Measurements from ENCODE around the gene FAM171A2. TPM values are rescaled to one million over a fixed set of nuclear protein-coding genes. Genes with fewer than 3 reads are reported as not detected.

Gene FAM171A2
- total RNA-seq, 1 donor from 2014 or later: 15.0 TPM

- DNase-seq (ENCODE audit: low read depth): no peak
- no peak overlapping the region for H3K4me3 ChIP-seq (ENCODE audit: low read depth, low read length)
- no peak for TF ChIP-seq CTCF (conservative IDR thresholded peaks at IDR 0.05; ENCODE audit: low read depth, low read length)
These were observed 42.2 kb downstream of the FAM171A2 start for GRCh38 chr17:44321246-44322120.

- no peak for TF ChIP-seq CTCF (conservative IDR thresholded peaks at IDR 0.05; ENCODE audit: low read depth, low read length)
- no peak for DNase-seq (ENCODE audit: low read depth)
- no peak overlapping the region for H3K4me3 ChIP-seq (ENCODE audit: low read depth, low read length)
These were observed 43.6 kb downstream of the FAM171A2 start for GRCh38 chr17:44320066-44320465.

- H3K4me3 ChIP-seq (ENCODE audit: low read depth, low read length): no peak overlapping the region
- no peak for DNase-seq (ENCODE audit: low read depth)
- no peak for TF ChIP-seq CTCF (conservative IDR thresholded peaks at IDR 0.05; ENCODE audit: low read depth, low read length)
These were observed 45.4 kb downstream of the FAM171A2 start for GRCh38 chr17:44318077-44318892.

GRCh38 chr17:44317545-44317944, 46.1 kb downstream of the FAM171A2 start:
- DNase-seq (ENCODE audit: low read depth): no peak
- no peak for TF ChIP-seq CTCF (conservative IDR thresholded peaks at IDR 0.05; ENCODE audit: low read depth, low read length)
- H3K4me3 ChIP-seq (ENCODE audit: low read depth, low read length): no peak overlapping the region

- no peak for TF ChIP-seq CTCF (conservative IDR thresholded peaks at IDR 0.05; ENCODE audit: low read depth, low read length)
- DNase-seq (ENCODE audit: low read depth): no peak
- H3K4me3 ChIP-seq (ENCODE audit: low read depth, low read length): peak overlapping the region; percentile 23
These were observed 47.6 kb downstream of the FAM171A2 start for GRCh38 chr17:44315760-44316731.

GRCh38 chr17:44314869-44315661, 48.6 kb downstream of the FAM171A2 start:
- peak overlapping the region; percentile 49 for H3K4me3 ChIP-seq (ENCODE audit: low read depth, low read length)
- no peak for DNase-seq (ENCODE audit: low read depth)
- TF ChIP-seq CTCF (conservative IDR thresholded peaks at IDR 0.05; ENCODE audit: low read depth, low read length): no peak

Data from epithelial cell of proximal tubule (primary cell).